MV-4-11 (cell line): ENCODE data around the gene ZNF14.
A peak's percentile ranks its signal among the peaks of the same experiment; 100 is the strongest.
"Not testable (repeated sequence)": the region's sequence is repeated elsewhere in the genome, so short reads cannot be mapped to it uniquely, and the experiment has no call there.

Experiments used
- DNase-seq: peaks from one replicate; lab custom pipeline; 2025; lab: John Stamatoyannopoulos, UW

The ZNF14 gene

DNA sequence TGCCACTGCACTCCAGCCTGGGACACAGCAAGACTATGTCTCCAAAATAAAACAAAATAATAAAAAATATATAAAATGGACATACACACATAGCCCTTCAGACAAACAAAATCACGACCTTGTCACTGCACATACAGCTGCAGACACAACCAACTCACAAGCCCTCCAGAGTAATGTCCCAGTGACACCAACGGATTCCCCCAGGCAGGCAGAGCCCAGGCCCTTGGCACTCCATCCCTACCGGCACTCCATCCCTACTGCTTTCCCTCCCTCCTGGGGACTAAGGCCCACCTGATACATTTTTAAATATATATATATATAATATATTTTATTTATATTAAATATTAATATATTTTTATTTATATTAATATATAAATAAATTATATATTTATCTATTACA lies 45.8 kb downstream of the ZNF14 start:
- no peak for DNase-seq

- no peak for DNase-seq
These were observed 46.3 kb downstream of the ZNF14 start for GRCh38 chr19:19686580-19686979.

- DNase-seq = not testable (repeated sequence)
These were observed 46.8 kb downstream of the ZNF14 start for GRCh38 chr19:19686119-19686518.

DNA sequence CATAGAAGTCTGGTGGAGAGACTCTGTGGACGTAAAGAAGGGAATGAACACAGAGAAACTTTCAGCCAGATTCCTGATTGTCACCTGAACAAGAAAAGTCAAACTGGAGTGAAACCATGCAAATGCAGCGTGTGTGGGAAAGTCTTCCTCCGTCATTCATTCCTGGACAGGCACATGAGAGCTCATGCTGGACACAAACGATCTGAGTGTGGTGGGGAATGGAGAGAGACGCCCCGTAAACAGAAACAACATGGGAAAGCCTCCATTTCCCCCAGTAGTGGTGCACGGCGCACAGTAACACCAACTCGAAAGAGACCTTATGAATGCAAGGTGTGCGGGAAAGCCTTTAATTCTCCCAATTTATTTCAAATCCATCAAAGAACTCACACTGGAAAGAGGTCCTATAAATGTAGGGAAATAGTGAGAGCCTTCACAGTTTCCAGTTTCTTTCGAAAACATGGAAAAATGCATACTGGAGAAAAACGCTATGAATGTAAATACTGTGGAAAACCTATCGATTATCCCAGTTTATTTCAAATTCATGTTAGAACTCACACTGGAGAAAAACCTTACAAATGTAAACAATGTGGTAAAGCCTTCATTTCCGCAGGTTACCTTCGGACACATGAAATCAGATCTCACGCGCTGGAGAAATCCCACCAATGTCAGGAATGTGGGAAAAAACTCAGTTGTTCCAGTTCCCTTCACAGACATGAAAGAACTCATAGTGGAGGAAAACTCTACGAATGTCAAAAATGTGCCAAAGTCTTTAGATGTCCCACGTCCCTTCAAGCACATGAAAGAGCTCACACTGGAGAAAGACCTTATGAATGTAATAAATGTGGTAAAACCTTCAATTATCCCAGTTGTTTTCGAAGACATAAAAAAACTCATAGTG lies 53.5 kb downstream of the ZNF14 start:
- no peak for DNase-seq

GRCh38 chr19:19677579-19677978 lies 55.3 kb downstream of the ZNF14 start:
- no peak for DNase-seq

DNA sequence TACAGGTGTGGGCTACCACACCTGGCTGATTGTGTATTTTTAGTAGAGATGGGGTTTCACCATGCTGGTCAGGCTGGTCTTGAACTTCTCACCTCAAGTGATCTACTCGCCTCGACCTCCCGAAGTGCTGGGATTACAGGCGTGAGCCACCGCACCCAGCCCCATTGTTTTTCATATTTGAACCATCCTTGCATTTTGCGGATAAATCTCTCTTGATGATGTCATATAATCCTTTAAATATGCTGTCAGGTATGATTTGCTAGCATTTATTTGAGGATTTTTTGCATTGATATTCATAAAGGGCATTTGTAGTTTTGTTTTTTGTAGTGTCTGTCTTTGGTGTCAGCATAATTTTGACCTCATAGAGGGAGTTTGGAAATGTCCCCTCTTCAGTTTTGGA lies 58.6 kb downstream of the ZNF14 start:
- no peak for DNase-seq

GRCh38 chr19:19672816-19673215 lies 60.1 kb downstream of the ZNF14 start:
- DNase-seq = no peak

GRCh38 chr19:19670070-19670551 lies 62.8 kb downstream of the ZNF14 start:
- no peak for DNase-seq

- DNase-seq = peak; percentile 99
These were observed 64.5 kb downstream of the ZNF14 start, which contains the start of gene ZNF101 for GRCh38 chr19:19668230-19669012. Gene ZNF101 (plus strand): TSS chr19:19668839. CDS start chr19:19668964, 125 bp downstream.

- DNase-seq = not testable (repeated sequence)
These were observed 67.4 kb downstream of the ZNF14 start for GRCh38 chr19:19665420-19665948.

DNA sequence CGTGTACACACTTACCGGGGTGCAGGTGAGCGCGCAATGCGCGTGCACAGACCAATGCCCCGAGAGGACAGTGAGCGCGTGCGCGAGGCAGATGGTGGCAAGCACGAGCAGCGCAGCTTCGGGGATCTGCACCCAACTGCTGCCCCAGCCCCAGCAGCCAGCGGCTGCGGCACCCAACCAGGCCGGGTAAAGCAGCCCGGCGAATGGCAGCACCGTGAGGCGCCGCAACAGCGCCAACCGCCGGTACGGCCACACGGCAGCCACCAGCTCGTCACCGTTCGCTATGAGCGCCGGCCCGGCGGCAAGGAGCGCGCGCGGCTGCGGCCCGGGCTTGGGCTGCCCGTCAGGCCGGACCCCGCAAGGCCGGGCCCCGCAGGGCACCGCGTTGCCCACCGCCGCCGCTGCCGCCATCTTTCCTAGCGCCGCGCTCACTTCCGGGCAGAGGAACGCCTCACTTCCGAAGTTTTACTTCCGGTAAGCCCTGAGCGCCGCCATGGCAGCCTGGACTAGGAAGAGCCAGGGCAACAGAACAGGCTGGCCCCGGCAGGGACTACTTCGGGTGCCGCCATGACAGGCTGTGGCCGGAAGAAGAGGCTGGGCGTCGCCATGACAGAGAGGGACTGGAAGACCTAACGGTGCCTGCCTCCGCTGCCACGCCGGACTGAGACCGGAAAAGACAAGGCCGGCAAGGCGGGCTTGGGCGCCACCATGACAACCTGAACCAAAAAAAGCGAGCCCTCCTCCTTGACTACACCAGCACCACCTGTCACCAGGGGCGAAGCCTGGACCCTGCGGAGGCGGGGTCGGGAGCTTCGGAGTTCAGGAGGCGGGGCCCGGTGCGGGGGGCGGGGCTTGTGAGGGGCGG lies 69.4 kb downstream of the ZNF14 start, which contains the start of gene ATP13A1:
Gene ATP13A1 (minus strand): TSS at position 421 of the 865 bp plus-strand sequence. CDS start 10 bp downstream, at position 411.
- DNase-seq = peak; percentile 99

GRCh38 chr19:19662871-19663255 lies 70.0 kb downstream of the ZNF14 start:
- peak; percentile 70 for DNase-seq

GRCh38 chr19:19662344-19662743 lies 70.6 kb downstream of the ZNF14 start:
- no peak for DNase-seq

DNA sequence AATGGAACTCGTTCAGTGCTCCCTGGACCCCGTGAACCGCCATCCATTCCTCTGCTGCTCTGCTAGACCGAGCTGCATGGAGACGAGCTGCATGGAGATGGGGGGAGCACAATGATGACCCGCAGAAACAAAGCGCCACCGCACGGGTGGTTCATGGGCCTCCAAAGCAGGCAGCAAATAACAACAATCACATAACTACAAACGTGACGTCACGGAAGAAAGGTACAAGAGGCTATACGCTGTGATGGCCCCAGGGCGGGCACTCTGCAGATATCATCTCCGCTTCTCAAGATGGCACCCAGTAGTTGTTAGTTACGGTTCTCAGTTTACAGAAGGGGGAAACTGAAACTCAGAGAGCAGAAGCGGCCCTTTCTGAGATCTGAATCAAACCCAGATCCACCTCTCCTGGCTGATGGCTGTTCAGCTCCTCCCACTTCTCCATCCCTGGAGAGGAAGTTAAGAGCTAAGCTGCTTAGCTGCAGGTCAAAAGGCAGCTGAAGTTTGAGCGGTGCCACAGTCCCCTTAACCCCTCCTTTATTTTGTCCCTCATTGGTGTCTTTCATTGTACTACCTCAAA lies 71.1 kb downstream of the ZNF14 start:
- DNase-seq = peak; percentile 99

GRCh38 chr19:19661141-19661674 lies 71.7 kb downstream of the ZNF14 start:
- no peak for DNase-seq
